DND-41 (cell line): ENCODE data around the gene SMTNL1.
"Not testable (repeated sequence)": the region's sequence is repeated elsewhere in the genome, so short reads cannot be mapped to it uniquely, and the experiment has no call there.

Source experiments
- EZH2 ChIP-seq: IDR thresholded peaks from 3 replicates; pipeline ENCODE4 v1.6.1; 2012; ENCODE audit warnings: borderline replicate concordance, low read depth, mild to moderate bottlenecking, moderate library complexity, low read length, inconsistent platforms; ENCODE audit not compliant: severe bottlenecking
- TF ChIP-seq, protein P1 (sequence below): IDR thresholded peaks from 2 replicates; pipeline ENCODE4 v1.5.1; 2012; ENCODE audit warnings: borderline replicate concordance, low read length, moderate library complexity, mild to moderate bottlenecking; ENCODE audit not compliant: poor library complexity, severe bottlenecking; ENCODE audit errors: extremely low read depth

DNA sequence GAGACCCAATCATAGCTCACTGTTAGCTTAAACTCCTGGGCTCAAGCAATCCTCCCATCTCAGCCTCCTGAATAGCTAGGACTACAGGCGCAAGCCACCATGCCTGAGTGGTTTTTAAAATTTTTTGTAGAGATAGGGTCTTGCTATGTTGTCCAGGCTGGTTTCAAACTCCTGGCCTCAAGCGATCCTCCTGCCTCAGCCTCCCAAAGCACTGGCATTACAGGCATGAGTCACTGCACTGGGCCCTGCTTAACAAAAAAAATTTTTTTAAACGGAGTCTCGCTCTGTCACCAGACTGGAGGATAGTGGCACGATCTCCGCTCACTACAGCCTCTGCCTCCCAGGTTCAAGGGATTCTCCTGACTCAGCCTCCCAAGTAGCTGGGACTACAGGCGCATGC, 2.9 kb upstream of the SMTNL1 start:
- TF ChIP-seq, protein P1, sequence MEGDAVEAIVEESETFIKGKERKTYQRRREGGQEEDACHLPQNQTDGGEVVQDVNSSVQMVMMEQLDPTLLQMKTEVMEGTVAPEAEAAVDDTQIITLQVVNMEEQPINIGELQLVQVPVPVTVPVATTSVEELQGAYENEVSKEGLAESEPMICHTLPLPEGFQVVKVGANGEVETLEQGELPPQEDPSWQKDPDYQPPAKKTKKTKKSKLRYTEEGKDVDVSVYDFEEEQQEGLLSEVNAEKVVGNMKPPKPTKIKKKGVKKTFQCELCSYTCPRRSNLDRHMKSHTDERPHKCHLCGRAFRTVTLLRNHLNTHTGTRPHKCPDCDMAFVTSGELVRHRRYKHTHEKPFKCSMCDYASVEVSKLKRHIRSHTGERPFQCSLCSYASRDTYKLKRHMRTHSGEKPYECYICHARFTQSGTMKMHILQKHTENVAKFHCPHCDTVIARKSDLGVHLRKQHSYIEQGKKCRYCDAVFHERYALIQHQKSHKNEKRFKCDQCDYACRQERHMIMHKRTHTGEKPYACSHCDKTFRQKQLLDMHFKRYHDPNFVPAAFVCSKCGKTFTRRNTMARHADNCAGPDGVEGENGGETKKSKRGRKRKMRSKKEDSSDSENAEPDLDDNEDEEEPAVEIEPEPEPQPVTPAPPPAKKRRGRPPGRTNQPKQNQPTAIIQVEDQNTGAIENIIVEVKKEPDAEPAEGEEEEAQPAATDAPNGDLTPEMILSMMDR = not testable (repeated sequence)
- TF ChIP-seq EZH2 = not testable (repeated sequence)
